H1 (cell line): Measurements from ENCODE around the gene SLC52A1. TPM values are rescaled to one million over a fixed set of nuclear protein-coding genes. Genes with fewer than 3 reads are reported as not detected.

Experiments used
- CTCF ChIA-PET: fragments of 300-600 bp; sonication (Branson Sonifier 250); formaldehyde crosslinking; loops from one replicate; lab custom pipeline; 2021; ENCODE audit not compliant: partially characterized antibody; lab: Charles Lee
- POLR2A ChIA-PET: fragments of 300-600 bp; sonication (Branson Sonifier 250); formaldehyde crosslinking; loops from one replicate; lab custom pipeline; 2021; ENCODE audit warnings: inconsistent platforms; ENCODE audit not compliant: partially characterized antibody; lab: Charles Lee
- DNase-seq, 2 experiments: peaks; one replicate each; pipeline versions ENCODE4 v3.0.0 to v3.0.0-alpha.2; 2010 to 2022; ENCODE audit warnings: low spot score in 2 of 2, low read depth in 1 of 2, mixed read lengths in 1 of 2
- FAIRE-seq: peaks from 2 replicates; lab custom pipeline; 2011; peaks lifted over from hg19 to GRCh38; lab: Jason Lieb, UNC
- H2AFZ ChIP-seq: 2 replicates; pipeline ENCODE4 v1.8.1; 2012; ENCODE audit warnings: low read length, inconsistent platforms
- H2AK5ac ChIP-seq: 2 replicates; pipeline ENCODE4 v1.6.1; 2013; ENCODE audit warnings: low read depth, low read length
- H2BK120ac ChIP-seq: replicated peaks from 2 replicates; pipeline ENCODE3; 2013; ENCODE audit warnings: low read depth, low read length, inconsistent platforms
- H2BK12ac ChIP-seq: 2 replicates; pipeline ENCODE4 v1.6.1; 2013; ENCODE audit warnings: low read depth, low read length
- H2BK15ac ChIP-seq: 2 replicates; pipeline ENCODE4 v1.6.1; 2013; ENCODE audit warnings: low read length
- H2BK20ac ChIP-seq: 2 replicates; pipeline ENCODE4 v1.6.1; 2013; ENCODE audit warnings: low read length
- H2BK5ac ChIP-seq: 2 replicates; pipeline ENCODE4 v1.6.1; 2013; ENCODE audit warnings: low read depth, low read length
- H3K14ac ChIP-seq: 2 replicates; pipeline ENCODE4 v1.6.1; 2013; ENCODE audit warnings: inconsistent platforms; ENCODE audit not compliant: insufficient read length
- H3K18ac ChIP-seq: 2 replicates; pipeline ENCODE4 v1.6.1; 2013; ENCODE audit warnings: low read length; ENCODE audit errors: extremely low read depth
- H3K23ac ChIP-seq: 2 replicates; pipeline ENCODE4 v1.6.1; 2013; ENCODE audit warnings: inconsistent platforms; ENCODE audit not compliant: insufficient read length
- H3K23me2 ChIP-seq: 2 replicates; pipeline ENCODE4 v1.6.1; 2013; ENCODE audit warnings: low read depth, low read length
- H3K27ac ChIP-seq: 2 replicates; pipeline ENCODE4 v1.6.1; 2011; ENCODE audit warnings: low read depth, low read length, inconsistent platforms
- H3K27me3 ChIP-seq, 4 experiments: replicated peaks in 1 of 4; 1 replicate in 1 of 4; 2 replicates in 3 of 4; pipeline versions ENCODE4 v1.6.1 to v1.8.1; 2011 to 2013; ENCODE audit warnings: low read length in 3 of 4, mild to moderate bottlenecking in 3 of 4, inconsistent platforms in 2 of 4, mixed read lengths in 2 of 4, moderate library complexity in 1 of 4; ENCODE audit not compliant: control insufficient read depth in 3 of 4, insufficient read depth in 3 of 4; ENCODE audit errors: extremely low read depth in 1 of 4
- H3K36me3 ChIP-seq, 4 experiments: 2 replicates each; pipeline versions ENCODE4 v1.6.1 to v1.8.1; 2011 to 2013; ENCODE audit warnings: mild to moderate bottlenecking in 4 of 4, low read length in 3 of 4, moderate library complexity in 2 of 4, control low read depth in 1 of 4, inconsistent platforms in 1 of 4; ENCODE audit not compliant: insufficient read depth in 4 of 4, control insufficient read depth in 2 of 4
- H3K4ac ChIP-seq: replicated peaks from 2 replicates; pipeline ENCODE3; 2013; ENCODE audit warnings: low read length, low read depth, mixed read lengths, inconsistent platforms; ENCODE audit not compliant: insufficient read length
- H3K4me1 ChIP-seq, 4 experiments: replicated peaks in 1 of 4; 1 replicate in 1 of 4; 2 replicates in 3 of 4; pipeline versions ENCODE4 v1.6.1 to v1.8.1; 2011 to 2013; ENCODE audit warnings: low read length in 3 of 4, inconsistent platforms in 2 of 4, mixed read lengths in 1 of 4; ENCODE audit not compliant: insufficient read depth in 4 of 4, control insufficient read depth in 3 of 4
- H3K4me2 ChIP-seq, 2 experiments: 2 replicates each; pipeline versions ENCODE4 v1.6.1 to v1.8.1; 2011 to 2013; ENCODE audit warnings: low read depth in 2 of 2, low read length in 2 of 2, control low read depth in 1 of 2, inconsistent platforms in 1 of 2, mild to moderate bottlenecking in 1 of 2; ENCODE audit not compliant: insufficient read depth in 1 of 2
- H3K4me3 ChIP-seq, 4 experiments: fragments of 200-600, 300-600 bp in 1 of 4; sonication (generic), shearing (Covaris generic), sonication (Bioruptor Twin) in 1 of 4; 2 replicates each; pipeline versions ENCODE4 v1.5.1 to v1.8.1; 2011 to 2016; ENCODE audit warnings: low read length in 4 of 4, low read depth in 3 of 4, control low read depth in 2 of 4, inconsistent platforms in 2 of 4, mild to moderate bottlenecking in 2 of 4, mixed read lengths in 1 of 4, moderate library complexity in 1 of 4; ENCODE audit not compliant: insufficient read depth in 2 of 4; ENCODE audit errors: extremely low read depth in 1 of 4
- H3K56ac ChIP-seq: replicated peaks from 2 replicates; pipeline ENCODE3; 2013; ENCODE audit warnings: low read depth, mild to moderate bottlenecking, mixed read lengths, low read length, inconsistent platforms; ENCODE audit not compliant: insufficient read length
- H3K79me1 ChIP-seq: 2 replicates; pipeline ENCODE4 v1.6.1; 2013; ENCODE audit warnings: low read depth, low read length, control low read depth
- H3K79me2 ChIP-seq, 2 experiments: 2 replicates each; pipeline versions ENCODE4 v1.6.1 to v1.8.1; 2012 to 2013; ENCODE audit warnings: low read length in 2 of 2, mild to moderate bottlenecking in 2 of 2, inconsistent platforms in 1 of 2; ENCODE audit not compliant: insufficient read depth in 2 of 2, control insufficient read depth in 1 of 2
- H3K9ac ChIP-seq, 4 experiments: replicated peaks in 1 of 4; 1 replicate in 1 of 4; 2 replicates in 3 of 4; pipeline versions ENCODE4 v1.6.1 to v1.8.1; 2011 to 2013; ENCODE audit warnings: low read depth in 3 of 4, low read length in 3 of 4, control low read depth in 2 of 4, mild to moderate bottlenecking in 2 of 4, moderate library complexity in 2 of 4, inconsistent platforms in 1 of 4; ENCODE audit errors: extremely low read depth in 1 of 4
- H3K9me3 ChIP-seq, 2 experiments: 2 replicates each; pipeline versions ENCODE4 v1.6.1 to v1.8.1; 2012 to 2013; ENCODE audit warnings: mild to moderate bottlenecking in 2 of 2, moderate library complexity in 2 of 2, control low read depth in 1 of 2, inconsistent platforms in 1 of 2, low read depth in 1 of 2, low read length in 1 of 2, mixed read lengths in 1 of 2; ENCODE audit not compliant: insufficient read depth in 2 of 2
- H4K20me1 ChIP-seq, 2 experiments: replicated peaks in 1 of 2; 2 replicates each; pipeline versions ENCODE3 to v1.8.1; 2011 to 2013; ENCODE audit warnings: inconsistent platforms in 2 of 2, low read length in 2 of 2, mild to moderate bottlenecking in 1 of 2; ENCODE audit not compliant: insufficient read depth in 2 of 2, control insufficient read depth in 1 of 2
- H4K5ac ChIP-seq: 2 replicates; pipeline ENCODE4 v1.6.1; 2013; ENCODE audit warnings: low read length, low read depth, mixed read lengths, inconsistent platforms; ENCODE audit not compliant: insufficient read length
- H4K8ac ChIP-seq: 2 replicates; pipeline ENCODE4 v1.8.0; 2013; ENCODE audit warnings: mild to moderate bottlenecking, moderate library complexity, low read length, inconsistent platforms; ENCODE audit not compliant: insufficient read depth; ENCODE audit errors: extremely low read depth
- H4K91ac ChIP-seq: replicated peaks from 2 replicates; pipeline ENCODE3; 2013; ENCODE audit warnings: low read length, mixed read lengths, inconsistent platforms; ENCODE audit not compliant: insufficient read length
- CBX5 ChIP-seq: fragments of 300-800, 300-1000 bp; sonication (generic); IDR thresholded peaks from 2 replicates; pipeline ENCODE4 v1.7.1; 2016; ENCODE audit warnings: antibody characterized with exemption, low read length, low read depth
- CHD1 ChIP-seq: IDR thresholded peaks from 2 replicates; pipeline ENCODE4 v1.6.1; 2012; ENCODE audit warnings: low read depth, low read length, improper control_type of control experiment
- HDAC2 ChIP-seq, 2 experiments: fragments of 300-600 bp in 1 of 2; sonication (generic) in 1 of 2; IDR thresholded peaks; 2 replicates each; pipeline ENCODE4 v1.6.1; 2011 to 2012; ENCODE audit warnings: low read depth in 2 of 2, low read length in 2 of 2, mild to moderate bottlenecking in 2 of 2, moderate library complexity in 2 of 2, borderline replicate concordance in 1 of 2, inconsistent platforms in 1 of 2
- MAFK ChIP-seq: IDR thresholded peaks from 2 replicates; pipeline ENCODE4 v1.6.1; 2012; ENCODE audit warnings: low read depth, mild to moderate bottlenecking, improper control_type of control experiment, low read length
- RFX5 ChIP-seq: IDR thresholded peaks from 2 replicates; pipeline ENCODE4 v1.6.1; 2011; ENCODE audit warnings: low read depth, low read length, improper control_type of control experiment, borderline replicate concordance
- TCF12 ChIP-seq: IDR thresholded peaks from 2 replicates; pipeline ENCODE4 v1.6.1; 2011; ENCODE audit warnings: low read depth, mild to moderate bottlenecking, low read length
- YY1 ChIP-seq: IDR thresholded peaks from 2 replicates; pipeline ENCODE4 v1.6.1; 2011; ENCODE audit warnings: low read depth, mild to moderate bottlenecking, low read length
- WGBS, 2 experiments: shearing (Covaris generic) in 1 of 2; methylation state at CpG; one replicate each; pipeline versions ENCODE4 v1.1.6 to v1.1.7; 2013 to 2015; ENCODE audit warnings: low lambda C conversion rate in 2 of 2, mixed read lengths in 2 of 2, inconsistent platforms in 1 of 2, low coverage in 1 of 2, missing lambda C conversion rate in 1 of 2; ENCODE audit not compliant: insufficient replicate concordance in 2 of 2, insufficient coverage in 1 of 2, insufficient read length in 1 of 2; ENCODE audit errors: extremely low coverage in 1 of 2, missing lambda C conversion rate in 1 of 2; 5-methylcytosine and 5-hydroxymethylcytosine counted together
- polyA plus RNA-seq, 7 experiments: library from polyadenylated mRNA; depleted of rRNA in 3 of 7; stranded (reverse) in 5 of 7; unstranded in 2 of 7; fragments of >200 nt in 5 of 7; fragments of 200-250 nt in 2 of 7; gene quantifications; 1 replicate in 5 of 7; 2 replicates in 1 of 7; 4 replicates in 1 of 7; pipeline versions ENCODE4 v1.2.1 to v1.2.3, GENCODE V29; 2011 to 2013; ENCODE audit warnings: missing spikeins in 2 of 7, mixed read lengths in 2 of 7
- total RNA-seq: library from RNA; stranded (reverse); fragmentation: NEBNext Ultra II Directional; extraction: Animal tissue kit (Norgen Biotek cat#: 25700); gene quantifications from 2 replicates; pipeline ENCODE4 v1.2.1, GENCODE V29; 2021
- TF ChIP-seq, protein P1 (sequence below): IDR thresholded peaks from 2 replicates; pipeline ENCODE4 v1.6.1; 2012; ENCODE audit warnings: low read length, inconsistent platforms

The SLC52A1 gene
- total and polyA plus RNA-seq, 2 of the 8 experiments (the other 6 are each of a cell fraction or from before 2014, with no cell fraction given) = 0.61 to 0.67 TPM

DNA sequence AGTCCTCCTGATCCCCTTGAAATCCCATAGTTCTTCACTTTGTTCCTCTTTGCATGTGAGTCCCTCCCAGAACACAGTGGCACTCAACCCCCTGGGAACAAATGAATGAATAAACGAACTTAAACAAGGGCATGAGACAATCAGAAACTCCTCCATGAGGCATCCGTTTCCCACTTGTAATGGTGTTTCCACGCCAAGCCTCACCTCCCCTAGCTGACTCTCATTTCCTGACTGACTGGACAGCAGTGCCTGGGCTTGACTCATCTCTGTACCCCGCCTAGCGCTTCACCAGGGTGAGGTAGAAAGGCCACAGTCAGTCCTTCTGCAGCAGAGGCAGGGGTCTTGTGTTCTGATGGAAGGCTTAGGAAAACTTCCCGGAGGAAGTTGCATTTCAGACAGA lies 23.3 kb downstream of the SLC52A1 start:
- Histone ChIP-seq H4K20me1 (peaks cover 0 to 7% of the 10 kb centered on the region in 2 experiments), H2BK5ac (no peak overlapping the region), H2BK20ac (no peak overlapping the region), H4K91ac (no peak overlapping the region), H2BK12ac (no peak overlapping the region), H3K27me3 (no peaks in the 10 kb centered on the region), H3K18ac (no peak overlapping the region), H4K5ac (no peak overlapping the region), H2AK5ac (no peak overlapping the region), H3K4ac (no peak overlapping the region), H3K9me3 (no peaks in the 10 kb centered on the region), H2BK120ac (no peak overlapping the region), H3K9ac (no peak overlapping the region), H3K79me2 (no peaks in the 10 kb centered on the region), H3K36me3 (peaks cover 15 to 50% (median 33%) of the 10 kb centered on the region in 4 experiments), H3K14ac (no peak overlapping the region), H3K4me1 (no peaks in the 10 kb centered on the region), H3K79me1 (no peaks in the 10 kb centered on the region), H3K56ac (no peak overlapping the region), H2AFZ (no peak overlapping the region), H3K23ac (no peak overlapping the region), H3K4me2 (no peak overlapping the region), H3K27ac (no peak overlapping the region), H2BK15ac (no peak overlapping the region), H3K23me2 (no peaks in the 10 kb centered on the region), H3K4me3 (no peak overlapping the region), H4K8ac (no peak overlapping the region)
- TF ChIP-seq CBX5 (no peak), YY1 (no peak), HDAC2 (IDR thresholded peaks at IDR 0.05; ENCODE audit: borderline replicate concordance in 1 of 2, low read depth in 2 of 2, low read length in 2 of 2) (no peak), MAFK (no peak), RFX5 (no peak), CHD1 (no peak), TCF12 (no peak)
- TF ChIP-seq, protein P1, sequence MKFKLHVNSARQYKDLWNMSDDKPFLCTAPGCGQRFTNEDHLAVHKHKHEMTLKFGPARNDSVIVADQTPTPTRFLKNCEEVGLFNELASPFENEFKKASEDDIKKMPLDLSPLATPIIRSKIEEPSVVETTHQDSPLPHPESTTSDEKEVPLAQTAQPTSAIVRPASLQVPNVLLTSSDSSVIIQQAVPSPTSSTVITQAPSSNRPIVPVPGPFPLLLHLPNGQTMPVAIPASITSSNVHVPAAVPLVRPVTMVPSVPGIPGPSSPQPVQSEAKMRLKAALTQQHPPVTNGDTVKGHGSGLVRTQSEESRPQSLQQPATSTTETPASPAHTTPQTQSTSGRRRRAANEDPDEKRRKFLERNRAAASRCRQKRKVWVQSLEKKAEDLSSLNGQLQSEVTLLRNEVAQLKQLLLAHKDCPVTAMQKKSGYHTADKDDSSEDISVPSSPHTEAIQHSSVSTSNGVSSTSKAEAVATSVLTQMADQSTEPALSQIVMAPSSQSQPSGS = no peak
- no peak for DNase-seq
- POLR2A ChIA-PET = interaction anchor here (0.7 to 1.4 kb wide), 4 partner anchors 9 to 27 kb away, joined by 3 to 4 read pairs (median 4); no protein-coding TSS in a partner anchor
- WGBS, 2 experiments = 91% methylated on average over 6 of the region's 6 CpGs; no CpG with 5 or more reads in 1 of the 2 experiments
- FAIRE-seq = no peak
- CTCF ChIA-PET = interaction anchor here (1.5 to 2.2 kb wide), 2 partner anchors 7 to 50 kb away, joined by 4 to 9 read pairs; no protein-coding TSS in a partner anchor
